Measurements from ENCODE around the gene OSGEP. TPM values are rescaled to one million over a fixed set of nuclear protein-coding genes. Genes with fewer than 3 reads are reported as not detected.

The OSGEP gene
- total and polyA plus RNA-seq, 8 donors = 29.0 to 90.1 (median 79.3) TPM

DNA sequence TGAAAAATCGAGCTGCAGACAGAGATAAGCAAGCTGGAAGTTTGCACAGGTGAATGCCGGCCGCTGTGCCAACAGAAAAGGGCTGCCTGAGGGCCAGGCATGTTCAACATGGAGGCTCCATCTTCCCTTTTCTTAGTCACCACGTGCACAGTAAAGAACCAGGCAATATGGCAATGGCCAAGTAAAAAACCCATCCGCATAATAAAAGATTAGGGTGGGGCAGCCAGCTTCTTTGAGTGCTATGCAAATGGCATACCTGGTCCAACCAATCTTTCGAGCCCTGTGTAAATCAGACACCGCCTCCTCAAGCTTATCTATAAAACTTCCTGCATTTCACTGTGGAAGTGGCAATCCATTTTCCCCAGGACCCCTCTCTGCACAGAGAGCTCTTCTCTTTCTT, 31.3 kb upstream of the OSGEP start:
- H3K27me3 ChIP-seq = no peaks in the 10 kb centered on the region
- H3K9me3 ChIP-seq = no peaks in the 10 kb centered on the region
- DNase-seq = no peak
- H3K4me1 ChIP-seq = peaks cover 0 to 31% of the 10 kb centered on the region in 2 donors
- no peaks in the 10 kb centered on the region for H3K36me3 ChIP-seq
- no peak for ATAC-seq
- intact Hi-C loops (cut with DNase I) = no loop called here
- TF ChIP-seq, protein P1, sequence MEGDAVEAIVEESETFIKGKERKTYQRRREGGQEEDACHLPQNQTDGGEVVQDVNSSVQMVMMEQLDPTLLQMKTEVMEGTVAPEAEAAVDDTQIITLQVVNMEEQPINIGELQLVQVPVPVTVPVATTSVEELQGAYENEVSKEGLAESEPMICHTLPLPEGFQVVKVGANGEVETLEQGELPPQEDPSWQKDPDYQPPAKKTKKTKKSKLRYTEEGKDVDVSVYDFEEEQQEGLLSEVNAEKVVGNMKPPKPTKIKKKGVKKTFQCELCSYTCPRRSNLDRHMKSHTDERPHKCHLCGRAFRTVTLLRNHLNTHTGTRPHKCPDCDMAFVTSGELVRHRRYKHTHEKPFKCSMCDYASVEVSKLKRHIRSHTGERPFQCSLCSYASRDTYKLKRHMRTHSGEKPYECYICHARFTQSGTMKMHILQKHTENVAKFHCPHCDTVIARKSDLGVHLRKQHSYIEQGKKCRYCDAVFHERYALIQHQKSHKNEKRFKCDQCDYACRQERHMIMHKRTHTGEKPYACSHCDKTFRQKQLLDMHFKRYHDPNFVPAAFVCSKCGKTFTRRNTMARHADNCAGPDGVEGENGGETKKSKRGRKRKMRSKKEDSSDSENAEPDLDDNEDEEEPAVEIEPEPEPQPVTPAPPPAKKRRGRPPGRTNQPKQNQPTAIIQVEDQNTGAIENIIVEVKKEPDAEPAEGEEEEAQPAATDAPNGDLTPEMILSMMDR (IDR thresholded peaks at IDR 0.05) = no peak
- no peak overlapping the region for H3K4me3 ChIP-seq
- no peak overlapping the region for H3K27ac ChIP-seq

DNA sequence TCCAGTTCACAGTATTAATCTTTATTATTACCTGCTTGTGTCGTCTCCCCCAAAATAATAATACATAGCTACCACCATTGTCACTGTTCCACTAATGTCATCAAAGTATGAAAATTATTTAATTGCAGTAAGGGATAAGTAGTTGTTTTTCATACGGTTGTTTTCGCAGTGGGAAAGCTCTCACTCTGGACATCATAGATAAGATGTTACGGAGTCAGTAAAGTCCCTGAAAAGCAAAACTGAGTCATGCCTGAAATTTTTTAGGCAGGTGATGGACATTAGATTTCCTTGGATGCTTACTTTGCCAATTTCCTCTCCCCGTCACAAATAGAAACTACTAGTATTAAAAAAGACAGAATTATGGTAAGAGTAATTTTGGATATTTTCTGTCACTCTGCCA, 27.8 kb upstream of the OSGEP start:
- TF ChIP-seq, protein P1 (IDR thresholded peaks at IDR 0.05) = no peak
- Histone ChIP-seq H3K27me3 (no peaks in the 10 kb centered on the region), H3K27ac (no peak overlapping the region), H3K4me3 (no peak overlapping the region), H3K9me3 (no peaks in the 10 kb centered on the region), H3K4me1 (peaks cover 6 to 14% of the 10 kb centered on the region in 2 donors), H3K36me3 (peaks cover 0 to 20% of the 10 kb centered on the region in 2 donors)
- intact Hi-C loops (cut with DNase I) = no loop called here
- ATAC-seq (no peak), DNase-seq (no peak)

DNA sequence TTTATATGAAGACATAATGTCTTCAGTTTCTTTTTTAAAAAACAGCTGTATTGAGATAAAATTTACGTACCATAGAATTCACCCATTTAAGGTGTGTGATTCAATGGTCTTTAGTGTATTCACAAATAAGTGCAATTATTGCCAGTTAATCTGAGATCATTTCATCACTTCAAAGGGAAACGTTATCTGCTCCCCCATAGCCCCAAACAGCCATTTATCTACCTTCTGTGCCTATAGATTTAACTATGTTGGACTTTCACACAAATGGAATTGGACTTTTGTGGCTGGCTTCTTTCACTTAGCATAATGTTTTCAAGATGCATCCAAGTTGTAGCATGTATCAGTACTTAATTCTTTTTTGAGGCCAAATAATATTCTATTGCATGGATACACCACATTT, 24.3 kb upstream of the OSGEP start:
- intact Hi-C loops (cut with DNase I) = no loop called here
- DNase-seq (no peak), ATAC-seq (no peak)
- H3K36me3 ChIP-seq = peaks cover 0 to 55% of the 10 kb centered on the region in 2 donors
- no peaks in the 10 kb centered on the region for H3K27me3 ChIP-seq
- H3K27ac ChIP-seq = no peak overlapping the region
- no peak overlapping the region for H3K4me3 ChIP-seq
- TF ChIP-seq, protein P1 (IDR thresholded peaks at IDR 0.05) = no peak
- H3K9me3 ChIP-seq = no peaks in the 10 kb centered on the region
- peaks cover 15 to 20% of the 10 kb centered on the region in 2 donors for H3K4me1 ChIP-seq

DNA sequence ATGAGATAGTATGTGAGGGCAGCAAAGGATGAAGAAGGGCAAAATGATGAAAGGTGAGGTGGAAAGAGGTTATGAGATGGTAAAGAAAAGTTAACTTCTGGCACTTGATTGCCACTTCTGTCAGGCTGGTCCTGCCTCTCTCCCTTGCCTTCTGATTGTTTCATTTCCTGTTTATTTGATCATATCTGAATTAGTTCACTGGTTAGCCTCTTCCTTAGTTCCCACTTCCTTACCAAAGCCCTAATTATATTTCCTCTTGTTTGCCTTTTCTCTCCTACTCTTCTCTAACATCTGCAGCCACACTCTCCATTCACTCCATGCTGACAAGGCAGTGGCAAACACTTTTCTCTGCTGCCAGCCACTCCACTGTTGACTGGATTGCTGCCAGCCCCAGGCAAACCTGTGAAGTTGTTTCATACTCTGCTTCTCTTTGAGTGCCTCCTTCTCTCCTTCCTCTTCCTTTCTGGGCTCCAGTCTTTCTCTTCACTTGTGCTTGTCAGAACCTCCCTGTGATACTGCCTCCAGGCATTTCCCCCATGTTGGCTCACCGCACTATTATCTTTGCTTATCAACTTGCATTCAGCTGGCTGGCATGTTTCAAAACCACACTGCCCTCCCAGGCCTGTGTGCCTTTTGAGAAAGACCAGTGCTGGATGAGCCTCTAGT, 22.7 kb upstream of the OSGEP start:
- peaks cover 15 to 27% of the 10 kb centered on the region in 2 donors for H3K4me1 ChIP-seq
- peak overlapping the region; percentile 57 to 76 for H3K27ac ChIP-seq
- no peaks in the 10 kb centered on the region for H3K9me3 ChIP-seq
- no peak overlapping the region for H3K4me3 ChIP-seq
- H3K36me3 ChIP-seq = peaks cover 0 to 71% of the 10 kb centered on the region in 2 donors
- TF ChIP-seq, protein P1 (IDR thresholded peaks at IDR 0.05) = no peak
- ATAC-seq (peak; percentile 88), DNase-seq (peak in 2 of 4 donors; percentile 59 to 72)
- intact Hi-C loops (cut with DNase I) = no loop called here
- H3K27me3 ChIP-seq = no peaks in the 10 kb centered on the region

DNA sequence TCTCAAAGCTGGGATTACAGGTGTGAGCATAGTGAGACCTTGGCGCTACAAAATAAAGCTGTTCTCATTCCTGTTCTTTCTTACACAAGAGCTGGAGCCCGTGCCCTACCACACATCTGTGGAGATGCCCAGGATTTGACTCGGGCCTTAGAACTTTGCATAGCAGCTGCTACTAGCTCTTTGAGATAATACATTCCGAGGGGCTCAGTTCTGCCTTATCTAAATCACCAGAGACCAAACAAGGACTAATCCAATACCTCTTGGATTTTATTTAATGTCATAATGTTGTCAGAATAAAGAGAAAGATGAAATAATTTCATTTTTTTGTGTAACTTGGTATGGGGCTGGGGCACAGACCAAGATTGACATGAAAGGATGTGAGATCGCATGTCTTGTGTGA, 22.2 kb upstream of the OSGEP start:
- intact Hi-C loops (cut with DNase I) = no loop called here
- peak overlapping the region; percentile 57 to 76 for H3K27ac ChIP-seq
- H3K9me3 ChIP-seq = no peaks in the 10 kb centered on the region
- TF ChIP-seq, protein P1 (IDR thresholded peaks at IDR 0.05) = no peak
- H3K4me1 ChIP-seq = peaks cover 15 to 32% of the 10 kb centered on the region in 2 donors
- no peak overlapping the region for H3K4me3 ChIP-seq
- no peaks in the 10 kb centered on the region for H3K27me3 ChIP-seq
- H3K36me3 ChIP-seq = peaks cover 0 to 76% of the 10 kb centered on the region in 2 donors
- ATAC-seq = no peak
- no peak for DNase-seq
